Suprapubic skin (tissue), 4 donors: Measurements from ENCODE around the gene SLC48A1.

Experiments
- CTCF ChIP-seq, 2 donors: fragments of 200-600 bp in 1 of 2; fragments of 450-650 bp in 1 of 2; sonication (generic) in 1 of 2; IDR thresholded peaks; one replicate each; pipeline ENCODE4 v1.5.1; 2016 to 2019; ENCODE audit warnings: antibody characterized with exemption in 2 of 2, mild to moderate bottlenecking in 1 of 2, moderate library complexity in 1 of 2
- POLR2A ChIP-seq, 2 donors: fragments of 450-650 bp; IDR thresholded peaks; one replicate each; pipeline ENCODE4 v1.6.1; 2017; ENCODE audit warnings: antibody characterized with exemption in 2 of 2, mild to moderate bottlenecking in 2 of 2, moderate library complexity in 2 of 2
- POLR2AphosphoS5 ChIP-seq, 3 donors: sonication (generic); formaldehyde crosslinking; IDR thresholded peaks; one replicate each; pipeline ENCODE4 v1.6.1; 2017; ENCODE audit warnings: antibody characterized with exemption in 3 of 3

GRCh38 chr12:47785887-47786661, 13.0 kb downstream of the SLC48A1 start:
- TF ChIP-seq POLR2AphosphoS5 (IDR thresholded peaks at IDR 0.05) (no peak), POLR2A (IDR thresholded peaks at IDR 0.05) (no peak), CTCF (IDR thresholded peaks at IDR 0.05) (no peak)
